K562 (cell line): ENCODE results near the gene ADCYAP1R1. TPM values are rescaled to one million over a fixed set of nuclear protein-coding genes. Genes with fewer than 3 reads are reported as not detected.
A peak's percentile ranks its signal among the peaks of the same experiment; 100 is the strongest.

Experiments used
- ATAC-seq: fragments of 200-7000 bp; cut with Tn5 transposase; 3 replicates; pipeline ENCODE4 v1.9.1; 2020; ENCODE audit warnings: moderate library complexity
- BruUV-seq: library from RNA; stranded (reverse); fragments of 400-500 nt; replicated peaks from 2 replicates; lab custom pipeline; 2021; lab: Mats Ljungman, UMichigan
- CTCF ChIA-PET: fragments of 300-600 bp; formaldehyde crosslinking; extraction: SDS; loops from one replicate; lab custom pipeline; 2021; ENCODE audit warnings: low intra/inter-chr PET ratio; lab: Yijun Ruan, JAX
- POLR2A ChIA-PET: fragments of 300-600, 350-650 bp; sonication (Branson Sonifier 250); formaldehyde crosslinking; extraction: SDS; loops from one replicate; lab custom pipeline; 2021; ENCODE audit warnings: antibody characterized with exemption, inconsistent platforms; lab: Yijun Ruan, JAX
- DNase-seq, 4 experiments: peaks; one replicate each; pipeline versions ENCODE4 v3.0.0 to v3.0.0-alpha.2; 2011 to 2018; ENCODE audit warnings: low spot score in 3 of 4, mixed read lengths in 3 of 4; ENCODE audit errors: extremely low read depth in 1 of 4
- FAIRE-seq: peaks from 2 replicates; lab custom pipeline; 2011; peaks lifted over from hg19 to GRCh38; lab: Jason Lieb, UNC
- H2AFZ ChIP-seq: 2 replicates; pipeline ENCODE4 v1.6.0; 2011; ENCODE audit warnings: low read depth, low read length, control low read depth, inconsistent platforms
- H3K27ac ChIP-seq: fragments of 200-600 bp; 3 replicates; pipeline ENCODE4 v1.8.0; 2011; ENCODE audit warnings: low read depth, mild to moderate bottlenecking, control low read depth, inconsistent platforms, low read length, moderate library complexity, mixed read lengths; ENCODE audit errors: extremely low read depth
- H3K27me3 ChIP-seq, 2 experiments: fragments of 300-600 bp in 1 of 2; 2 replicates in 1 of 2; 3 replicates in 1 of 2; pipeline versions ENCODE4 v1.6.0 to v1.8.0; 2011; ENCODE audit warnings: inconsistent platforms in 2 of 2, low read length in 2 of 2, mild to moderate bottlenecking in 1 of 2, mixed read lengths in 1 of 2, moderate library complexity in 1 of 2; ENCODE audit not compliant: control insufficient read depth in 2 of 2, insufficient read depth in 2 of 2
- H3K36me3 ChIP-seq: fragments of 300-600 bp; 3 replicates; pipeline ENCODE4 v1.8.0; 2011; ENCODE audit warnings: mild to moderate bottlenecking, low read length, inconsistent platforms; ENCODE audit not compliant: control insufficient read depth, insufficient read depth
- H3K4me1 ChIP-seq, 2 experiments: fragments of 200-600 bp in 1 of 2; replicated peaks in 1 of 2; 2 replicates in 1 of 2; 3 replicates in 1 of 2; pipeline versions ENCODE4 v1.5.1 to v1.8.0; 2011; ENCODE audit warnings: inconsistent platforms in 2 of 2, low read length in 2 of 2, mild to moderate bottlenecking in 1 of 2, mixed read lengths in 1 of 2, moderate library complexity in 1 of 2; ENCODE audit not compliant: control insufficient read depth in 2 of 2, insufficient read depth in 2 of 2
- H3K4me2 ChIP-seq: 2 replicates; pipeline ENCODE4 v1.6.1; 2011; ENCODE audit warnings: low read length, control low read depth, inconsistent platforms, mixed read lengths; ENCODE audit not compliant: insufficient read depth
- H3K4me3 ChIP-seq: fragments of 200-600 bp; sonication (generic), shearing (Covaris generic); 2 replicates; pipeline ENCODE4 v1.5.1; 2016; ENCODE audit warnings: control low read depth, inconsistent platforms
- H3K79me2 ChIP-seq: fragments of 200-600 bp; 3 replicates; pipeline ENCODE4 v1.8.0; 2011; ENCODE audit warnings: low read length, inconsistent platforms; ENCODE audit not compliant: control insufficient read depth, insufficient read depth
- H3K9ac ChIP-seq, 2 experiments: 2 replicates each; pipeline versions ENCODE4 v1.6.0 to v1.6.1; 2011; ENCODE audit warnings: low read depth in 2 of 2, low read length in 2 of 2, control low read depth in 1 of 2, inconsistent platforms in 1 of 2, mild to moderate bottlenecking in 1 of 2, mixed read lengths in 1 of 2; ENCODE audit not compliant: insufficient read depth in 1 of 2
- H3K9me1 ChIP-seq: one replicate; pipeline ENCODE4 v1.6.0; 2011; ENCODE audit warnings: inconsistent platforms, mild to moderate bottlenecking, low read length, moderate library complexity; ENCODE audit not compliant: control insufficient read depth, insufficient read depth
- H3K9me3 ChIP-seq: replicated peaks from 2 replicates; pipeline ENCODE4 v1.5.1; 2011; ENCODE audit warnings: low read depth, low read length, inconsistent platforms; ENCODE audit not compliant: control insufficient read depth, insufficient read depth
- H4K20me1 ChIP-seq: replicated peaks from 2 replicates; pipeline ENCODE4 v1.6.1; 2011; ENCODE audit warnings: low read length, inconsistent platforms, mixed read lengths; ENCODE audit not compliant: control insufficient read depth, insufficient read depth
- RAD21 ChIP-seq, 2 experiments: fragments of 250-450 bp in 1 of 2; fragments of 450-650 bp in 1 of 2; sonication (Bioruptor Pico) in 1 of 2; formaldehyde crosslinking in 1 of 2; IDR thresholded peaks in 1 of 2; conservative IDR thresholded peaks in 1 of 2; 2 replicates each; pipeline versions ENCODE4 v1.4.0 to v1.8.0; 2020 to 2022; ENCODE audit warnings: mild to moderate bottlenecking in 2 of 2, moderate library complexity in 1 of 2
- SMC3 ChIP-seq: conservative IDR thresholded peaks from 2 replicates; pipeline ENCODE4 v1.6.1; 2011; ENCODE audit warnings: low read depth, low read length, improper control_type of control experiment; ENCODE audit not compliant: insufficient read depth
- TCFL5 ChIP-seq: fragments of 250-450 bp; sonication (Bioruptor Pico); conservative IDR thresholded peaks from 2 replicates; pipeline ENCODE4 v1.6.1; 2021; ENCODE audit warnings: mild to moderate bottlenecking, moderate library complexity, matching md5 sums
- ZNF583 ChIP-seq: fragments of 250-450 bp; sonication (Bioruptor Pico); IDR thresholded peaks from 2 replicates; pipeline ENCODE4 v1.4.0; 2020
- WGBS: fragments of 100-300 bp; shearing (Covaris generic); methylation state at CpG from one replicate; pipeline ENCODE4 v1.1.6; 2016; ENCODE audit warnings: low coverage, mixed read lengths; ENCODE audit not compliant: insufficient coverage; ENCODE audit errors: missing lambda C conversion rate; 5-methylcytosine and 5-hydroxymethylcytosine counted together
- in situ Hi-C: fragments of 300-500 bp; cut with MboI; formaldehyde crosslinking; loops from 4 replicates; pipeline ENCODE4 v1.15.0; 2018; ENCODE audit warnings: inconsistent platforms, mixed read lengths
- intact Hi-C: fragments of 100-400 bp; cut with micrococcal nuclease; formaldehyde crosslinking; loops from 2 replicates; pipeline ENCODE4 v1.14.2; 2022
- polyA plus RNA-seq, 8 experiments: library from polyadenylated mRNA; depleted of rRNA in 4 of 8; stranded (reverse) in 5 of 8; unstranded in 3 of 8; fragments of >200 nt; fragmentation: Nextera tagmentation in 2 of 8; fragmentation: Illumina TruSeq in 1 of 8; extraction: Ambion mirVana in 2 of 8; extraction: Trizol in 1 of 8; gene quantifications; 2 replicates each; pipeline versions ENCODE4 v1.2.1 to v1.2.3, GENCODE V29; 2011 to 2014; ENCODE audit warnings: inconsistent platforms in 1 of 8, missing spikeins in 1 of 8
- total RNA-seq, 7 experiments: library from RNA; depleted of rRNA in 6 of 7; stranded (reverse); fragments of >200 nt in 6 of 7; fragmentation: Illumina TruSeq in 2 of 7; extraction: Trizol in 2 of 7; gene quantifications; 2 replicates each; pipeline versions ENCODE4 v1.2.1 to v1.2.3, GENCODE V29; 2011 to 2021; ENCODE audit warnings: low replicate concordance in 1 of 7
- TF ChIP-seq, protein P1 (sequence below): fragments of 450-650 bp; formaldehyde crosslinking; IDR thresholded peaks from 2 replicates; pipeline ENCODE4 v1.4.0; 2022; ENCODE audit warnings: missing genetic modification characterization
- TF ChIP-seq, protein P2 (sequence below), 3 experiments: IDR thresholded peaks in 2 of 3; conservative IDR thresholded peaks in 1 of 3; 2 replicates each; pipeline ENCODE4 v1.5.1; 2011 to 2012; ENCODE audit warnings: low read length in 3 of 3, mild to moderate bottlenecking in 3 of 3, control low read depth in 2 of 3, improper control_type of control experiment in 1 of 3, inconsistent platforms in 1 of 3, low read depth in 1 of 3, mixed read lengths in 1 of 3, moderate library complexity in 1 of 3; ENCODE audit not compliant: insufficient read depth in 2 of 3
- TF ChIP-seq, protein P3 (sequence below): fragments of 450-650 bp; formaldehyde crosslinking; IDR thresholded peaks from 2 replicates; pipeline ENCODE4 v1.4.0; 2020; ENCODE audit warnings: mild to moderate bottlenecking, moderate library complexity
- TF ChIP-seq, protein P4 (sequence below): sonication (generic); formaldehyde crosslinking; IDR thresholded peaks from 2 replicates; pipeline ENCODE4 v1.8.0; 2023; ENCODE audit warnings: mild to moderate bottlenecking, missing genetic modification reagents
- TF ChIP-seq, protein P5 (sequence below): fragments of 450-650 bp; IDR thresholded peaks from 2 replicates; pipeline ENCODE4 v1.6.1; 2016; ENCODE audit warnings: mild to moderate bottlenecking

Gene ADCYAP1R1
- total and polyA plus RNA-seq, 9 of the 15 experiments (the other 6 are each of a cell fraction or from before 2014, with no cell fraction given): 0.03 to 0.07 TPM; not detected in 7

DNA sequence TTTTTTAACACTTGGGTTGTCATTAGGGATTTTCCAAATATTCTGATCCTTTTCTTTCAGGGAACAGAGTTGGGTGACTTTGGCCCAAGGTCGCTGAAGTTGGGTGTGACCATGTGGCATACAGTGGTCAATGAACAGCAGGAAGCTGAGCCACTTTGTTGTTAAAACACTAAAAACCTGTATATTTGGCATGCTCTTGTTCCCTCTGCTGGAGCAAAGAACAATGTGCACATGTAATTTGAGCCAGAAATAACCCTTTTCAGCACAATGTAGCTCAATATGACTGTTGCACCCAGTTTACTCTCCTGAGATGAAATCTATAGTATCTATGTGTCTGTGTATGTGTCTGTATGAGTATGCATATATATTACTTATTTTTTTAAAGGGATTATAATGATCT, 74.9 kb downstream of the ADCYAP1R1 start:
- peaks cover 0 to 18% of the 10 kb centered on the region in 2 experiments; a peak in 3 of 5 replicates for H3K27me3 ChIP-seq
- ChIA-PET CTCF (interaction anchor here (1.4 kb wide), 1 partner anchor 326 kb away, joined by 3 read pairs; no protein-coding TSS in a partner anchor), POLR2A (interaction anchor here (1.1 kb wide), 1 partner anchor 10 kb away, joined by 4 read pairs; no protein-coding TSS in a partner anchor)
- no peak overlapping the region for H3K4me3 ChIP-seq
- no peaks in the 10 kb centered on the region for H3K9me1 ChIP-seq
- no peaks in the 10 kb centered on the region for H3K9me3 ChIP-seq
- in situ Hi-C loops: loop anchor here (5.0 to 25.0 kb wide), 2 partner anchors 360 to 610 kb away; no protein-coding TSS in a partner anchor
- no peak overlapping the region for H2AFZ ChIP-seq
- H3K27ac ChIP-seq: no peak overlapping the region
- BruUV-seq: no TSS peak
- FAIRE-seq (peak; percentile 60), DNase-seq (no peak), ATAC-seq (peak; percentile 59)
- no peak overlapping the region for H3K9ac ChIP-seq
- 0% methylated on average over 1 of the region's 1 CpG for WGBS
- intact Hi-C loops: no loop called here
- H3K36me3 ChIP-seq: no peaks in the 10 kb centered on the region
- H4K20me1 ChIP-seq: no peaks in the 10 kb centered on the region
- H3K79me2 ChIP-seq: no peaks in the 10 kb centered on the region
- no peaks in the 10 kb centered on the region for H3K4me1 ChIP-seq
- no peak overlapping the region for H3K4me2 ChIP-seq
- TF ChIP-seq, protein P1, sequence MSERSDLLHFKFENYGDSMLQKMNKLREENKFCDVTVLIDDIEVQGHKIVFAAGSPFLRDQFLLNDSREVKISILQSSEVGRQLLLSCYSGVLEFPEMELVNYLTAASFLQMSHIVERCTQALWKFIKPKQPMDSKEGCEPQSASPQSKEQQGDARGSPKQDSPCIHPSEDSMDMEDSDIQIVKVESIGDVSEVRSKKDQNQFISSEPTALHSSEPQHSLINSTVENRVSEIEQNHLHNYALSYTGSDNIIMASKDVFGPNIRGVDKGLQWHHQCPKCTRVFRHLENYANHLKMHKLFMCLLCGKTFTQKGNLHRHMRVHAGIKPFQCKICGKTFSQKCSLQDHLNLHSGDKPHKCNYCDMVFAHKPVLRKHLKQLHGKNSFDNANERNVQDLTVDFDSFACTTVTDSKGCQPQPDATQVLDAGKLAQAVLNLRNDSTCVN: no peak
- TF ChIP-seq, protein P2, sequence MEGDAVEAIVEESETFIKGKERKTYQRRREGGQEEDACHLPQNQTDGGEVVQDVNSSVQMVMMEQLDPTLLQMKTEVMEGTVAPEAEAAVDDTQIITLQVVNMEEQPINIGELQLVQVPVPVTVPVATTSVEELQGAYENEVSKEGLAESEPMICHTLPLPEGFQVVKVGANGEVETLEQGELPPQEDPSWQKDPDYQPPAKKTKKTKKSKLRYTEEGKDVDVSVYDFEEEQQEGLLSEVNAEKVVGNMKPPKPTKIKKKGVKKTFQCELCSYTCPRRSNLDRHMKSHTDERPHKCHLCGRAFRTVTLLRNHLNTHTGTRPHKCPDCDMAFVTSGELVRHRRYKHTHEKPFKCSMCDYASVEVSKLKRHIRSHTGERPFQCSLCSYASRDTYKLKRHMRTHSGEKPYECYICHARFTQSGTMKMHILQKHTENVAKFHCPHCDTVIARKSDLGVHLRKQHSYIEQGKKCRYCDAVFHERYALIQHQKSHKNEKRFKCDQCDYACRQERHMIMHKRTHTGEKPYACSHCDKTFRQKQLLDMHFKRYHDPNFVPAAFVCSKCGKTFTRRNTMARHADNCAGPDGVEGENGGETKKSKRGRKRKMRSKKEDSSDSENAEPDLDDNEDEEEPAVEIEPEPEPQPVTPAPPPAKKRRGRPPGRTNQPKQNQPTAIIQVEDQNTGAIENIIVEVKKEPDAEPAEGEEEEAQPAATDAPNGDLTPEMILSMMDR (IDR thresholded peaks at IDR 0.05 in 2 of 3, conservative IDR thresholded peaks at IDR 0.05 in 1 of 3; ENCODE audit: insufficient read depth in 2 of 3, low read depth in 1 of 3, low read length in 3 of 3): peak; percentile 20 to 38 (median 36); a peak in 3 of 6 replicates
- TF ChIP-seq, protein P3, sequence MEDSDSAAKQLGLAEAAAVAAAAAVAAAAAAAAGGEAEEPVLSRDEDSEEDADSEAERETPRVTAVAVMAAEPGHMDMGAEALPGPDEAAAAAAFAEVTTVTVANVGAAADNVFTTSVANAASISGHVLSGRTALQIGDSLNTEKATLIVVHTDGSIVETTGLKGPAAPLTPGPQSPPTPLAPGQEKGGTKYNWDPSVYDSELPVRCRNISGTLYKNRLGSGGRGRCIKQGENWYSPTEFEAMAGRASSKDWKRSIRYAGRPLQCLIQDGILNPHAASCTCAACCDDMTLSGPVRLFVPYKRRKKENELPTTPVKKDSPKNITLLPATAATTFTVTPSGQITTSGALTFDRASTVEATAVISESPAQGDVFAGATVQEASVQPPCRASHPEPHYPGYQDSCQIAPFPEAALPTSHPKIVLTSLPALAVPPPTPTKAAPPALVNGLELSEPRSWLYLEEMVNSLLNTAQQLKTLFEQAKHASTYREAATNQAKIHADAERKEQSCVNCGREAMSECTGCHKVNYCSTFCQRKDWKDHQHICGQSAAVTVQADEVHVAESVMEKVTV (CRISPR knock-in tag): 0 out of 2 replicates have a peak, but pooled peaks have one; percentile 11
- TF ChIP-seq TCFL5 (CRISPR knock-in tag): no peak
- TF ChIP-seq, protein P4, sequence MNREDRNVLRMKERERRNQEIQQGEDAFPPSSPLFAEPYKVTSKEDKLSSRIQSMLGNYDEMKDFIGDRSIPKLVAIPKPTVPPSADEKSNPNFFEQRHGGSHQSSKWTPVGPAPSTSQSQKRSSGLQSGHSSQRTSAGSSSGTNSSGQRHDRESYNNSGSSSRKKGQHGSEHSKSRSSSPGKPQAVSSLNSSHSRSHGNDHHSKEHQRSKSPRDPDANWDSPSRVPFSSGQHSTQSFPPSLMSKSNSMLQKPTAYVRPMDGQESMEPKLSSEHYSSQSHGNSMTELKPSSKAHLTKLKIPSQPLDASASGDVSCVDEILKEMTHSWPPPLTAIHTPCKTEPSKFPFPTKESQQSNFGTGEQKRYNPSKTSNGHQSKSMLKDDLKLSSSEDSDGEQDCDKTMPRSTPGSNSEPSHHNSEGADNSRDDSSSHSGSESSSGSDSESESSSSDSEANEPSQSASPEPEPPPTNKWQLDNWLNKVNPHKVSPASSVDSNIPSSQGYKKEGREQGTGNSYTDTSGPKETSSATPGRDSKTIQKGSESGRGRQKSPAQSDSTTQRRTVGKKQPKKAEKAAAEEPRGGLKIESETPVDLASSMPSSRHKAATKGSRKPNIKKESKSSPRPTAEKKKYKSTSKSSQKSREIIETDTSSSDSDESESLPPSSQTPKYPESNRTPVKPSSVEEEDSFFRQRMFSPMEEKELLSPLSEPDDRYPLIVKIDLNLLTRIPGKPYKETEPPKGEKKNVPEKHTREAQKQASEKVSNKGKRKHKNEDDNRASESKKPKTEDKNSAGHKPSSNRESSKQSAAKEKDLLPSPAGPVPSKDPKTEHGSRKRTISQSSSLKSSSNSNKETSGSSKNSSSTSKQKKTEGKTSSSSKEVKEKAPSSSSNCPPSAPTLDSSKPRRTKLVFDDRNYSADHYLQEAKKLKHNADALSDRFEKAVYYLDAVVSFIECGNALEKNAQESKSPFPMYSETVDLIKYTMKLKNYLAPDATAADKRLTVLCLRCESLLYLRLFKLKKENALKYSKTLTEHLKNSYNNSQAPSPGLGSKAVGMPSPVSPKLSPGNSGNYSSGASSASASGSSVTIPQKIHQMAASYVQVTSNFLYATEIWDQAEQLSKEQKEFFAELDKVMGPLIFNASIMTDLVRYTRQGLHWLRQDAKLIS (CRISPR knock-in tag): no peak
- TF ChIP-seq ZNF583 (CRISPR knock-in tag): no peak
- 0 out of 2 replicates have a peak, but pooled peaks have one; percentile 27 for TF ChIP-seq SMC3
- TF ChIP-seq RAD21 (CRISPR knock-in tag; conservative IDR thresholded peaks at IDR 0.05 in 1 of 2, IDR thresholded peaks at IDR 0.05 in 1 of 2): peak in 1 of 2 experiments; percentile 36; a peak in 2 of 4 replicates
- TF ChIP-seq, protein P5, sequence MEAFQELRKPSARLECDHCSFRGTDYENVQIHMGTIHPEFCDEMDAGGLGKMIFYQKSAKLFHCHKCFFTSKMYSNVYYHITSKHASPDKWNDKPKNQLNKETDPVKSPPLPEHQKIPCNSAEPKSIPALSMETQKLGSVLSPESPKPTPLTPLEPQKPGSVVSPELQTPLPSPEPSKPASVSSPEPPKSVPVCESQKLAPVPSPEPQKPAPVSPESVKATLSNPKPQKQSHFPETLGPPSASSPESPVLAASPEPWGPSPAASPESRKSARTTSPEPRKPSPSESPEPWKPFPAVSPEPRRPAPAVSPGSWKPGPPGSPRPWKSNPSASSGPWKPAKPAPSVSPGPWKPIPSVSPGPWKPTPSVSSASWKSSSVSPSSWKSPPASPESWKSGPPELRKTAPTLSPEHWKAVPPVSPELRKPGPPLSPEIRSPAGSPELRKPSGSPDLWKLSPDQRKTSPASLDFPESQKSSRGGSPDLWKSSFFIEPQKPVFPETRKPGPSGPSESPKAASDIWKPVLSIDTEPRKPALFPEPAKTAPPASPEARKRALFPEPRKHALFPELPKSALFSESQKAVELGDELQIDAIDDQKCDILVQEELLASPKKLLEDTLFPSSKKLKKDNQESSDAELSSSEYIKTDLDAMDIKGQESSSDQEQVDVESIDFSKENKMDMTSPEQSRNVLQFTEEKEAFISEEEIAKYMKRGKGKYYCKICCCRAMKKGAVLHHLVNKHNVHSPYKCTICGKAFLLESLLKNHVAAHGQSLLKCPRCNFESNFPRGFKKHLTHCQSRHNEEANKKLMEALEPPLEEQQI: no peak
